Smooth muscle cell of the pulmonary artery (primary cell): ENCODE measurements around the gene PRKCE. TPM values are rescaled to one million over a fixed set of nuclear protein-coding genes. Genes with fewer than 3 reads are reported as not detected.

ENCODE experiments used
- total RNA-seq: library from RNA; depleted of rRNA; stranded (reverse); fragments of >200 nt; gene quantifications from 2 replicates; pipeline ENCODE4 v1.2.3, GENCODE V29; 2014

The PRKCE gene
- 12.2 and 12.9 TPM in 2 replicates for total RNA-seq

GRCh38 chr2:45651415-45652089 is at the start of gene PRKCE:
Gene PRKCE (plus strand): TSS chr2:45651675.

GRCh38 chr2:45611020-45611859 is 40.2 kb upstream of the PRKCE start, which contains the start of gene SRBD1:
Gene SRBD1 (minus strand): TSS chr2:45611267. CDS start chr2:45605441, 5,826 bp downstream.

Other genes with a start within 250 kb of the PRKCE start
- 9.9 and 11.1 TPM in 2 replicates for gene SRBD1, start 40.4 kb upstream of the PRKCE start, total RNA-seq